Measurements from ENCODE around the gene CTAGE1. TPM values are rescaled to one million over a fixed set of nuclear protein-coding genes. Genes with fewer than 3 reads are reported as not detected.

The CTAGE1 gene
- total RNA-seq, 2 donors from 2014 or later, result not detected

DNA sequence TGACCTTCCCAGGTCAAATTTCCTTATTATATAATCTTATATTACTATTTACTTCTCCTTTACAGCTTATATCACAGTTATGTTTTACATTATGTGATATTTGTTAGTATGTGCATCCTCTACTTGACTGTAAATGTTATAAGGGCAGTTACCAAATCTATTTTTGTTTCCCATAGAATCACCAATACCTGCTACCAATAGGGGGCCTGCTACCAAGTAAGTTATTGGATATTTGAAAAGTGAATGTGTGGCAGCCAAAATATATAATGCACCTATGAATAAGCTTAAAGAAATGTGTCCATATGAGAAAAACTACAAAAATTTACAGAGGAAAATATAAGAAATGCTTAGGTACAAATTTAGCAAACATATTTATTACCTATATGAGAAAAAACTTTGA, 23.9 kb upstream of the CTAGE1 start:
- intact Hi-C loops (cut with DNase I, micrococcal nuclease), result no loop called here
- ATAC-seq (no peak), DNase-seq (no peak)

DNA sequence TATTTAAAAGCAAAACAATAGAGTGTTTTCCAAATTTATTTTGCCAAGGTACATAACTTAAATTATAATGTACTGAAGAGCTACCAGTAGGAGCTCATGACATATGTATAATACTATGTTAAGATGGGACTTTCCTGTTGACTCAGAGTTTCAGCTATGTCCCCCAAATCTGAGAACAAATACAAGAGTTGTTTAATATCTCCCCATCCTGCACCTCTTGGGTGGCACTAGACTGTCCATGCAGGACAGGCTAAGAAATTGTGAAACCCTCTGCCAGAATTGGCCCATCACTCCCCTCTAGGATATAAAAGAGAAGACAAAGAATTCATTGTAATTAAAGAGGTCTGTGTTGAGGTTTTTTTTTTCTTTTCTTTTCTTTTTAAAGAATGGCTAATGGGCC, 21.7 kb upstream of the CTAGE1 start:
- no peak for DNase-seq
- intact Hi-C loops (cut with DNase I, micrococcal nuclease), result no loop called here

DNA sequence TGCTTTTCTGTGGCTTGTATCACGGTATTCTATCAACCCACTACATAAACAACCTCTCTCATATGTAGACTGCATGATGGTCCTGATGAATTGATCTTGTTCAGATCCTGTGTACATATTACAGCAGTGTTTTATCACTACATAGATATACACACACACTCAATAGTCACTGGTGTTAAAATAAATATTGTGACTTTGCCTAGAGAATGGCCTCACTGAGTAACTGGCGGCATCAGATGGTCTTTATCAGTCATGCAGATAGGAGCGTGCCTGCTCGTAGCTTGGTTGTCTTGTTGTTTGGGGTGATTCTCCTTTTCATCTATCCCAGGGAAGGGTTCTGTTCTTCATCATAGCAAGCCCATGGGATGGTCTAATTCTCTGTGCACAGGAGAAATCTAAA, 18.4 kb upstream of the CTAGE1 start:
- DNase-seq (no peak), ATAC-seq (no peak)
- intact Hi-C loops (cut with DNase I, micrococcal nuclease), result no loop called here

More for the DNA sequence above, 21.7 kb upstream of the CTAGE1 start:
- no peak for ATAC-seq

DNA sequence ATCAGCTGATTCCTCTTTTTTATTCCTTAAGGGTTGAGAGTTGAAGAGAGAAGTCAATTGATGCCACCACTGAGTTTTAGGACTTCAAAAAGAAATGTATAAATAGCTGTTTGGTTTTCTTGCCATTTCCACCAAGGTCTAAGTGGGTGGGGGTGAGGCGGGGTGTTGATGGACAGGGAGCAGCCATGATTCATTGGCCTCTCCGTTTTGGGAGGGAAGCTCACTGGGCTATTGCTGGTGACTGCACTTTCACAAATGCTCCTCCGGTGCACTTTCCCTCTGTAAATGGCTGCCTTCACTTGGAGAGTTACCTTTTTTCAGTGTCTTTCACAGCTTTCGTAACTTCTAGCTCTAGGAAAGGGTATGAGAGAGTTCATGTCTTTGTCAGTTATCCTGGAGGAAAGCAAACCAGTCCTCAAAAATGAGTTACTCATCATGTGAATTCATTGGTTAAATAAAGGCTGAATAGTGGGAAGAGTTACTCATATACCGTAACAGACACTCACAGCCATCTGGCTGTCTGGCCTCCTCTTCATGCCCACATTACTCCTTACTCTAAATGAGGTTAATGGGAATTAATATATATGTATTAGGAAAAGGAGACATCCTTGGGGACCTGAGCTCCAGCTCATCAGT, 17.4 kb upstream of the CTAGE1 start:
- no peak for DNase-seq
- intact Hi-C loops (cut with DNase I, micrococcal nuclease), result no loop called here
- ATAC-seq, result no peak

DNA sequence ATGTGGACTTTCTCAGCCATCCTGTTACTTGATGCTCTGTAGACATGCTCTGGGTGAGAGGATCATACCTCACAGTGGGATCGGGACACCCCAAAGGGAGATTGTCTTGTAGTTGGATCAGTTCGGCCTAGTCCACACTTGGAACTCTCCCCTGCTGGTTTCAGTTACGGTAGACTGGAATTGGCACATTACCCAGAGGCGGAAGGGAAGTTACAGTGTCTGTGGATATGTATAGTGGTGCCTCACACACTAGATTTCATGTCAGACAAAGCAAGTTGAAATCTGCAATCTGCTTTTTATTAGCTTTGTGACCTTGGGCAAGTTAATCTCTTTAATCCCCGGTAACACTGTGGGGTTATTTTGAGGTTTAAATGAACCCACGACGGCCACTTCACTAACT, 16.2 kb upstream of the CTAGE1 start:
- intact Hi-C loops (cut with DNase I, micrococcal nuclease), result no loop called here
- DNase-seq, result no peak
- ATAC-seq, result no peak

- DNase-seq (peak; percentile 38 to 58), ATAC-seq (peak; percentile 93)
- intact Hi-C loops (cut with DNase I, micrococcal nuclease), result no loop called here
These were observed 15.0 kb upstream of the CTAGE1 start for GRCh38 chr18:22432657-22433137.

DNA sequence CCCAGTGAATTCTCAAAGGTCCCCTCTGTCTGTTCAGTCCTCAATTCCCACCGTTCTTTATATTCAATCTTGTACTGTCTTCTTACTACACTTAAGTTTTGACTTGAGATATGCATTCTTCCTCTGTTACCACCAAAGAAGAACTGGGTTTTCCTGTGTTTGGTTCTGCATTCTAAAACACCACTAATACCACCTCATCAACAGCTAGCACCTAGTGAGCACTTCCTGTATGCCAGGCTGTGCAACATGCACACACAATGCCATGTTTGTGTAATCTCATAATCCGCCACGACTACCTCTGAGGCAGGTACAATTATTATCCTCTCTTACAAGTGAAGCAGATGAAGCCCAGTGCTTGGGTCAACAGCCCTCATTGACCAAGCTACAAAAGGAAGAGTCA, 11.8 kb upstream of the CTAGE1 start:
- DNase-seq (no peak), ATAC-seq (no peak)
- intact Hi-C loops (cut with DNase I, micrococcal nuclease), result no loop called here

GRCh38 chr18:22428672-22429071, 11.0 kb upstream of the CTAGE1 start:
- no peak for ATAC-seq
- no peak for DNase-seq
- intact Hi-C loops (cut with DNase I, micrococcal nuclease), result no loop called here

- intact Hi-C loops (cut with DNase I, micrococcal nuclease), result no loop called here
- DNase-seq, result no peak
- ATAC-seq, result no peak
These were observed 10.3 kb upstream of the CTAGE1 start for GRCh38 chr18:22427822-22428549.

DNA sequence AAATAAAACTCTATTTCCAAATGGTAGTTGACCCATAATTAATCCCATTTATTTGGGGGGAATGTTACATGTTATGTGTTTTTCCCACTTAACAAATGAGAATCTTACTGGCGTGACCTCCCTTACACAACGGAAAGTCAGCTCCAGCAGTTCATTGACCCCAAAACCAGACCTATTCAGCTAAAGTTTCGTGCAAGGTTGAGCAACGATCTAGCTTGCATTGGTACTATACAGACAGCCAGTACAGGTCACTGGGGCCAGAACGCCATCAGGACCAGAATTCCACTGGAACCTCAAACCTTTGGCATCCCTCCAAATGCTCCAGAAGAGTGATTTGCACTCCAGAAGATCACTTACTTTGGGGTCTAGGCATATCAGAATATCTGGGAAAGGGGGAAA, 6.8 kb upstream of the CTAGE1 start:
- no peak for DNase-seq
- intact Hi-C loops (cut with DNase I, micrococcal nuclease), result no loop called here
- no peak for ATAC-seq

- DNase-seq, result no peak
- no peak for ATAC-seq
- intact Hi-C loops (cut with DNase I, micrococcal nuclease), result no loop called here
These were observed 6.3 kb upstream of the CTAGE1 start for GRCh38 chr18:22423878-22424564.

GRCh38 chr18:22422909-22423548, 5.3 kb upstream of the CTAGE1 start:
- intact Hi-C loops (cut with DNase I, micrococcal nuclease), result no loop called here
- no peak for ATAC-seq
- DNase-seq, result no peak

DNA sequence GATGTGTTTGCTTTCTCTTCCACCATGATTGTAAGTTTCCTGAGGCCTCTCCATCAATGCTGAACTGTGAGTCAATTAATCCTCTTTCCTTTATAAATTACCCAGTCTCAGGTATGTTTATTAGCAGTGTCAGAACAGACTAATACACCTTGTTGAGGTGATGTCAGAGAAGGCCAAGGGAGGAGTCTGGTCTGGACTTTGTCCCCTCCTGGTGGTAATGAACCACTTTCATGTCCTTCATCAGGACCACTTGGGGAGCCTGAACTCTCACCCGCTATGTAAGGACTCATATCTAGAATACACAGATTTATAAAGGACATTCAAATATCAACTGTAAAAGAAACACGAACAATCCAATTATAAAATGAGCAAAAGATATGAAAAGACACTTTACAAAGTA, 2.9 kb upstream of the CTAGE1 start:
- no peak for ATAC-seq
- DNase-seq, result no peak

DNA sequence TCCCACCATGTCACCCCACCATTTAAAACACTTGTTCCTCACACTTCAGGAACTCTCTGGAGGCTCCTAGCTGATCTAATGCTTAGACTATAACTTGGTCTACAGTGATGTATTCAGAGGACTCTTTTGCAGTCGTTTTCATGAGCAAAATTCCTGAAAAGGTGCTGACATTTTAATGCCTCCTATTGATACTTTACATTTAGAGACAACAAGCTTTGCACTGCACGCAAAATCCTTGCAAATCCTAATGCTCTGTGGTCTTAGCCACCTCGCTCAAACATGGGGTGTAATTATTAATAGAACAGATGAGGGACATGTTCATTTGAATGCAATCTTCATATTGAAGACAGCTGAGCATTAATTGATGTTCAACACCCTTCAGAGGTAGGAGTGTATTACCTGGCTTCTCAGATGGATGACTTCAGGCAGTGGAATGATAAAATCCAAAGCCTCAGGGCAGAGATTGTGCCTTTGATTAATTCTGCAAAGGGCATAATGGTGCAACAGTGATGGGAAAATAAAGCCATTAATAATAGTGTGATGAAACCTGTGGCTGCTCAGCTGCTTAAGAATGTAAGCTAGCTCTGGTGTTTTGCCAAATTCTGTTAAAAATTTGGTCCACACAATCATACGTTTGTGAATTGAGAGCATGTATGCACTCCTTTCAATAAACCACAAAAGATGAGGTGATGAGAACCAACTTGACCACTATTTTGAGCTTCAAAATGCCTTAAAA, 5.4 kb downstream of the CTAGE1 start:
- DNase-seq (no peak), ATAC-seq (no peak)
- intact Hi-C loops (cut with DNase I, micrococcal nuclease), result no loop called here

More for the DNA sequence above, 2.9 kb upstream of the CTAGE1 start:
- intact Hi-C loops (cut with DNase I, micrococcal nuclease), result no loop called here

DNA sequence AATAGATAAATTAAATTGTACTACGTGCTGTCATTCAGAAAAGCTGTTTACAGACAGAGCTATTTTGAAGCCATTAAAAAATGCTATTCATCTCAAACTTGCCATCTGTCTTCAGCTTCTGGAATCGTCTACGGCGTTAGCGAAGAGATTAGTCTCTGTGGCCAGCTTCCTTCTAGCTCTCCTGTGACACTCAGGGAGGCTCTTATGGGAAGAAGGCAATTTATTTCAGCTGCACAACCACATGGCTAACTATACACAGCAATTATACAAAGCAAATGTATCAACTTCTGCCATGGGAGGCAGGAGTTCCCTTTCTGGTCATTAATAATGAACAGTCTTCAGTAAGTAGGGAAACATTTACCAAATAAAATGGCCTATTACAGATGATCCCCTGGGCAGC, 6.3 kb downstream of the CTAGE1 start:
- ATAC-seq (no peak), DNase-seq (no peak)
- intact Hi-C loops (cut with DNase I, micrococcal nuclease), result no loop called here

DNA sequence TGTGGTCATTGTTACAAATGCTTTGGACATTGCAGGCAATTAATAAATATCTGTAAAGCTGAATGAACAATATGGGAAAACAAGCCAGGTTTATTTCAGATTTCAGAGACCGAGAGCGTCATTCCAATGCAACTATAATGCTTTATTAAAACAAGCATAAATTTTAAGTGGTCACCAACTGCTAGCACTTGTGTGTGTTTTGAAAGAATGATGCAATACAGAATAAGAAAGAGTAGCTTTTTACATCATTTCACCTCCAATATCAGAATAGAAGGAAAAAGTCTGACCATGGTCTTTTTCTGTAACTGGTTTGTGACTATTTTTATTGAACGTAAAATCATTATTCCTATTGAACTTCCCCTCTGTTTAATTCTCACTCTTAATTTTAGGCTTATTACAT, 7.6 kb downstream of the CTAGE1 start:
- DNase-seq (no peak), ATAC-seq (no peak)
- intact Hi-C loops (cut with DNase I, micrococcal nuclease), result no loop called here

DNA sequence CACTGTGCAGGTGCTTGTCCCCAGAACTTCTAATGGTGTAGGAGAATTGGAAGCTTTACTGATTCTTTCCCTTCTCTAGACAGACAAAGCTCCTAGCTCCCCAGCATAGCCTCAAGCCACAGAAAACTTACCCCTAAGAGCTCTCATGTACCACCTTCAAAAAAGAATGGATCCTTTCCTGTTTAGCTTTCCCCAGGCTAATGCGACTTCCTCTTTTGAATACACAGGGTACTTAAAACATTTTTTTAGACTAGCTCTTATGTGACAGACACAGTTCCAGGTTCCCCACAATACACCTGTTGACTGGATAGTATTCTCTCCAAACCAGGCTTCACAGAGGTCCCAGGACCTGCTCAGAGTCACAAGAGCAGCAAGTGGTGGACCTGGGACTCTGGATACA, 8.3 kb downstream of the CTAGE1 start:
- ATAC-seq (no peak), DNase-seq (no peak)
- intact Hi-C loops (cut with DNase I, micrococcal nuclease), result no loop called here

- intact Hi-C loops (cut with DNase I, micrococcal nuclease), result no loop called here
- ATAC-seq (no peak), DNase-seq (no peak)
These were observed 9.7 kb downstream of the CTAGE1 start for GRCh38 chr18:22408059-22408458.

- no peak for DNase-seq
- no peak for ATAC-seq
- intact Hi-C loops (cut with DNase I, micrococcal nuclease), result no loop called here
These were observed 12.6 kb downstream of the CTAGE1 start for GRCh38 chr18:22405142-22405541.

All from left colon (tissue), 2 donors.